ENCODE data around the gene GYS1.

GYS1 gene

GRCh38 chr19:48988286-48988685, 4.8 kb downstream of the GYS1 start:
- no peak for DNase-seq

GRCh38 chr19:48987323-48987722, 5.8 kb downstream of the GYS1 start:
- DNase-seq, result no peak

- DNase-seq, result no peak
Measured at GRCh38 chr19:48986211-48986610, 6.9 kb downstream of the GYS1 start.

- no peak for DNase-seq
Measured at GRCh38 chr19:48985711-48986110, 7.4 kb downstream of the GYS1 start.

- DNase-seq, result no peak
Measured at GRCh38 chr19:48982280-48982679, 10.8 kb downstream of the GYS1 start.

- no peak for DNase-seq
Measured at GRCh38 chr19:48977061-48977460, 16.0 kb downstream of the GYS1 start.

- peak; percentile 61 for DNase-seq
Measured at GRCh38 chr19:48975947-48976847, 16.9 kb downstream of the GYS1 start.

GRCh38 chr19:48970923-48971395, 22.1 kb downstream of the GYS1 start:
- peak; percentile 90 for DNase-seq

GRCh38 chr19:48970139-48970766, 22.9 kb downstream of the GYS1 start:
- no peak for DNase-seq

GRCh38 chr19:48969276-48970138, 23.6 kb downstream of the GYS1 start:
- no peak for DNase-seq

GRCh38 chr19:48968813-48969218, 24.3 kb downstream of the GYS1 start:
- DNase-seq, result no peak

GRCh38 chr19:48968179-48968661, 24.9 kb downstream of the GYS1 start:
- no peak for DNase-seq

GRCh38 chr19:48967346-48968178, 25.5 kb downstream of the GYS1 start:
- no peak for DNase-seq

- DNase-seq, result no peak
Measured at GRCh38 chr19:48966541-48967345, 26.4 kb downstream of the GYS1 start.

GRCh38 chr19:48965806-48966540, 27.1 kb downstream of the GYS1 start:
- DNase-seq, result peak; percentile 97

GRCh38 chr19:48965040-48965805, 27.9 kb downstream of the GYS1 start, which contains the start of gene FTL:
Gene FTL (plus strand): TSS chr19:48965309. CDS start chr19:48965508, 199 bp downstream.
- DNase-seq, result peak; percentile 98

- peak; percentile 54 for DNase-seq
Measured at GRCh38 chr19:48964205-48965039, 28.7 kb downstream of the GYS1 start.

Measured in retina (tissue), 1 donor.